Measurements from ENCODE around the gene TSPYL2. TPM values are rescaled to one million over a fixed set of nuclear protein-coding genes. Genes with fewer than 3 reads are reported as not detected.

TSPYL2 gene
- total and polyA plus RNA-seq, 2 of the 8 experiments (the other 6 are each of a cell fraction or from before 2014, with no cell fraction given), result 13.4 to 13.7 TPM

- TF ChIP-seq KDM4A (IDR thresholded peaks at IDR 0.05; ENCODE audit: low read depth, low read length, severe bottlenecking), result no peak
- TF ChIP-seq ZNF274 (IDR thresholded peaks at IDR 0.05; ENCODE audit: borderline replicate concordance, extremely low read depth, low read length), result no peak
- TF ChIP-seq, protein P1, sequence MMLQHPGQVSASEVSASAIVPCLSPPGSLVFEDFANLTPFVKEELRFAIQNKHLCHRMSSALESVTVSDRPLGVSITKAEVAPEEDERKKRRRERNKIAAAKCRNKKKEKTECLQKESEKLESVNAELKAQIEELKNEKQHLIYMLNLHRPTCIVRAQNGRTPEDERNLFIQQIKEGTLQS (IDR thresholded peaks at IDR 0.05; ENCODE audit: insufficient read depth, low read depth, low read length), result no peak
- TF ChIP-seq FOSL1 (IDR thresholded peaks at IDR 0.05; ENCODE audit: insufficient read depth, low read depth, low read length), result no peak
Measured at GRCh38 chrX:53050841-53051240, 31.3 kb upstream of the TSPYL2 start (continued).
